ENCODE data around the gene KCNH2. TPM values are rescaled to one million over a fixed set of nuclear protein-coding genes. Genes with fewer than 3 reads are reported as not detected.

KCNH2 gene
- total RNA-seq: not detected in 2 replicates

GRCh38 chr7:150978126-150978789 is at the start of gene KCNH2:
KCNH2 (minus strand) TSS chr7:150978321; CDS start chr7:150977913, 408 bp downstream.

GRCh38 chr7:151024435-151025056 is 46.4 kb upstream of the KCNH2 start, which contains the start of gene ATG9B:
ATG9B (minus strand) TSS chr7:151024494; CDS start chr7:151024423, 71 bp downstream.

GRCh38 chr7:150990416-150991186 is 12.5 kb upstream of the KCNH2 start, which contains the start of gene NOS3:
NOS3 (plus strand) TSS chr7:150991017; CDS start chr7:150993804, 2,787 bp downstream.

Other genes starting within 250 kb of the KCNH2 start
- not detected in 2 replicates for gene GIMAP5, start 240.9 kb downstream of the KCNH2 start, total RNA-seq
- 16.9 TPM in 1 of 2 replicates, not detected in the other for gene TMEM176B, start 178.0 kb downstream of the KCNH2 start, total RNA-seq
- gene TMEM176A, start 177.6 kb downstream of the KCNH2 start, total RNA-seq: 5.5 TPM in 1 of 2 replicates, not detected in the other
- gene AOC1, start 125.8 kb downstream of the KCNH2 start, total RNA-seq: not detected in 2 replicates
- gene NOS3, start 12.7 kb upstream of the KCNH2 start, total RNA-seq: 3.3 and 3.9 TPM in 2 replicates
- gene ATG9B, start 46.2 kb upstream of the KCNH2 start, total RNA-seq: 0.20 and 0.37 TPM in 2 replicates
- gene ABCB8, start 50.1 kb upstream of the KCNH2 start, total RNA-seq: 33.8 and 48.9 TPM in 2 replicates
- gene ASIC3, start 70.2 kb upstream of the KCNH2 start, total RNA-seq: 0.20 and 0.37 TPM in 2 replicates
- 15.1 and 19.5 TPM in 2 replicates for gene CDK5, start 79.6 kb upstream of the KCNH2 start, total RNA-seq
- gene SLC4A2, start 81.3 kb upstream of the KCNH2 start, total RNA-seq: 43.7 and 55.9 TPM in 2 replicates
- gene FASTK, start 102.5 kb upstream of the KCNH2 start, total RNA-seq: 57.7 and 68.2 TPM in 2 replicates
- 12.5 and 15.8 TPM in 2 replicates for gene TMUB1, start 105.2 kb upstream of the KCNH2 start, total RNA-seq
- 52.2 and 60.0 TPM in 2 replicates for gene AGAP3, start 108.2 kb upstream of the KCNH2 start, total RNA-seq
- gene GBX1, start 189.4 kb upstream of the KCNH2 start, total RNA-seq: not detected in 2 replicates
- gene ASB10, start 208.9 kb upstream of the KCNH2 start, total RNA-seq: not detected in 2 replicates
- gene H2BK1, start 232.2 kb upstream of the KCNH2 start, total RNA-seq: not detected in 2 replicates
- gene ABCF2, start 248.9 kb upstream of the KCNH2 start, total RNA-seq: 73.9 and 75.7 TPM in 2 replicates

All from subcutaneous preadipocyte (primary cell).